ENCODE data around the gene TBC1D17. TPM values are rescaled to one million over a fixed set of nuclear protein-coding genes. Genes with fewer than 3 reads are reported as not detected.

Gene TBC1D17
- total and polyA plus RNA-seq, 2 of the 13 experiments (the other 11 are each of a cell fraction or from before 2014, with no cell fraction given), result 9.7 to 16.9 TPM

DNA sequence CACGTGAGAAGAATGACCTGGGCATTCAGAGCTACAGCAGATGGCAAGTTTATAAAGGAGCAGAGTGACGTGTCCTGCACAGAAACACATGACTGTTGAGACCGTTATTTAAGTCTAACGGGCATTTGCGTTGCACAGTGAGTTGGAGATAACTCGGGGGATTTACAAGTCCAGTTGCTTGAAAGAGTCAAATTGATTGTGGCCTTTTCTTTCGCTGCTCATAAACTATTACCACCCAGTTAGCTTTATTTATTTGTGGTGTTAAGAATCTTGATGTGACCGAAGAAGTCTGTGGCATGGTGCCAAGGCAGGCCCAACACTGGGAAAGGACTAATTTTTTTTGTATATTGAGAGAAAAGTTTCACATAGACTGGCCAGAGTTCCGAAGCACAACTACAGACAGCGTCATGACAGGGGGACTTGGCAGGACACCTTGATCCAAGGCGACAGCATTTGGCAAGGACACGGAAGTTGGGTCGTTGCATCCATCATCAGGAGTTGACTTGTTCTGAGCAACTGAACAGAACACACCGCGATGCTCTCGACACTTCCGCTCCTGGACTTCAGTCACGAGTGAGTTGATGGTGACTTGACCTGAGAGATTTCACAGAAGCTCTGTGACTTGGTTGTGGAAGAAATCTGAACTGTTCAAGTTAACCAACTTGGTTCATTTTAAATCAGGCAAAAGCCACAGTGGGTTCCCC lies 38.5 kb upstream of the TBC1D17 start:
- Histone ChIP-seq H3K4me2 (ENCODE audit: low read depth, low read length) (no peak overlapping the region), H3K4me3 (replicated peaks in 1 of 3; ENCODE audit: insufficient read depth in 1 of 3, low read depth in 2 of 3, low read length in 3 of 3) (no peak overlapping the region), H4K20me1 (ENCODE audit: insufficient read depth, low read length) (no peaks in the 10 kb centered on the region), H2AFZ (ENCODE audit: low read length) (no peak overlapping the region), H3K36me3 (replicated peaks in 1 of 2; ENCODE audit: control insufficient read depth in 1 of 2, insufficient read depth in 2 of 2, low read length in 2 of 2) (peaks cover 15 to 43% of the 10 kb centered on the region in 2 experiments; a peak in 4 of 5 replicates), H3K79me2 (ENCODE audit: insufficient read depth, low read length) (no peaks in the 10 kb centered on the region), H3K9me3 (ENCODE audit: low read length) (no peaks in the 10 kb centered on the region), H3K4me1 (ENCODE audit: insufficient read depth, low read length) (peaks cover 4% of the 10 kb centered on the region), H3K9ac (ENCODE audit: insufficient read depth, low read depth, low read length) (no peak overlapping the region), H3K27ac (ENCODE audit: extremely low read length, insufficient read depth, low read length) (no peak overlapping the region), H3K27me3 (ENCODE audit: control insufficient read depth in 1 of 2, insufficient read depth in 2 of 2, low read length in 2 of 2) (no peaks in the 10 kb centered on the region)
- DNase-seq (ENCODE audit: low spot score) (no peak), FAIRE-seq (no peak), ATAC-seq (no peak)
- WGBS (ENCODE audit: low lambda C conversion rate), result 98% methylated on average over 18 of the region's 18 CpGs
- ChIA-PET CTCF (ENCODE audit: low intra/inter-chr PET ratio, low total read pairs) (no interaction called here), POLR2A (no interaction called here)
- intact Hi-C loops (cut with micrococcal nuclease; ENCODE audit: unreplicated experiment) (no loop called here), in situ Hi-C loops (cut with HindIII; ENCODE audit: extremely low pct_ligation_motif_present, low pct_unique_long_range_greater_than_20kb) (no loop called here)
- TF ChIP-seq RXRB (CRISPR knock-in tag; IDR thresholded peaks at IDR 0.05; ENCODE audit: borderline replicate concordance), result no peak
- no peak for TF ChIP-seq ZFP36L2 (CRISPR knock-in tag; IDR thresholded peaks at IDR 0.05)
- TF ChIP-seq ZSCAN21 (CRISPR knock-in tag; IDR thresholded peaks at IDR 0.05; ENCODE audit: borderline replicate concordance), result no peak
- TF ChIP-seq NFE2L1 (CRISPR knock-in tag; IDR thresholded peaks at IDR 0.05; ENCODE audit: borderline replicate concordance), result no peak
- TSS peak; percentile 41 for BruUV-seq (replicated peaks)

DNA sequence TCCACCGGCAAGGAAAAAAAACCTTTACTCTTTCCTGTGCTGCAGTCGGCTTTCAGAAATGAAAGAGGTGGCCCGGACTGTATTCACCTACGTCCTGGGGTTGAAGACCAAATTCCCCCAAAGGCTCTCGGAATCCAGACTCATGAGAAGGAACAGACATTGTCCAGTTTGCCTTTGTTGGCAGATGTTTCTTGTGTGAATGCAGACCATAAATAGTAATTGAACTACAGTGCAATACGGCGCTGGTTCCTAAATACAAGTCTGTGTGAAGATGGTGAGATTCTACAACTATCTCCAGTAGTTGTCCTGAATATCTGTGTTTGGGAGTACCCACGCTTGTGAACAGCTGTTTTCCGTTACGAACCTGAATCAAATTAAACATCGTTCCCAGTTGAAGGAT lies 37.8 kb upstream of the TBC1D17 start:
- ATAC-seq, result no peak
- intact Hi-C loops (cut with micrococcal nuclease; ENCODE audit: unreplicated experiment) (no loop called here), in situ Hi-C loops (cut with HindIII; ENCODE audit: extremely low pct_ligation_motif_present, low pct_unique_long_range_greater_than_20kb) (no loop called here)
- Histone ChIP-seq H3K9ac (ENCODE audit: insufficient read depth, low read depth, low read length) (no peak overlapping the region), H2AFZ (ENCODE audit: low read length) (no peak overlapping the region), H3K27me3 (ENCODE audit: control insufficient read depth in 1 of 2, insufficient read depth in 2 of 2, low read length in 2 of 2) (no peaks in the 10 kb centered on the region), H3K4me1 (ENCODE audit: insufficient read depth, low read length) (peaks cover 10% of the 10 kb centered on the region), H3K27ac (ENCODE audit: extremely low read length, insufficient read depth, low read length) (no peak overlapping the region), H3K4me3 (replicated peaks in 1 of 3; ENCODE audit: insufficient read depth in 1 of 3, low read depth in 2 of 3, low read length in 3 of 3) (no peak overlapping the region), H3K36me3 (replicated peaks in 1 of 2; ENCODE audit: control insufficient read depth in 1 of 2, insufficient read depth in 2 of 2, low read length in 2 of 2) (peaks cover 15 to 36% of the 10 kb centered on the region in 2 experiments; a peak in 4 of 5 replicates), H3K79me2 (ENCODE audit: insufficient read depth, low read length) (no peaks in the 10 kb centered on the region), H4K20me1 (ENCODE audit: insufficient read depth, low read length) (no peaks in the 10 kb centered on the region), H3K4me2 (ENCODE audit: low read depth, low read length) (no peak overlapping the region), H3K9me3 (ENCODE audit: low read length) (no peaks in the 10 kb centered on the region)
- no peak for DNase-seq (ENCODE audit: low spot score)
- no peak for FAIRE-seq
- WGBS (ENCODE audit: low lambda C conversion rate), result 96% methylated on average over 11 of the region's 11 CpGs
- ChIA-PET CTCF (ENCODE audit: low intra/inter-chr PET ratio, low total read pairs) (no interaction called here), POLR2A (no interaction called here)
- no TSS peak for BruUV-seq (replicated peaks)
- TF ChIP-seq ZNF530 (CRISPR knock-in tag; IDR thresholded peaks at IDR 0.05; ENCODE audit: low read depth) (no peak), ZNF678 (CRISPR knock-in tag; IDR thresholded peaks at IDR 0.05) (no peak), ASH2L (IDR thresholded peaks at IDR 0.05; ENCODE audit: insufficient read length, low read depth, low read length) (no peak), CHCHD3 (CRISPR knock-in tag; IDR thresholded peaks at IDR 0.05) (no peak), ZNF616 (CRISPR knock-in tag; IDR thresholded peaks at IDR 0.05; ENCODE audit: low read depth) (no peak), CBX1 (IDR thresholded peaks at IDR 0.05; ENCODE audit: low read depth) (no peak), ZNF282 (IDR thresholded peaks at IDR 0.05; ENCODE audit: partially characterized antibody) (no peak), ZSCAN22 (CRISPR knock-in tag; IDR thresholded peaks at IDR 0.05) (no peak), SRF (IDR thresholded peaks at IDR 0.05; ENCODE audit: low read depth, low read length) (no peak)
- TF ChIP-seq, protein P1, sequence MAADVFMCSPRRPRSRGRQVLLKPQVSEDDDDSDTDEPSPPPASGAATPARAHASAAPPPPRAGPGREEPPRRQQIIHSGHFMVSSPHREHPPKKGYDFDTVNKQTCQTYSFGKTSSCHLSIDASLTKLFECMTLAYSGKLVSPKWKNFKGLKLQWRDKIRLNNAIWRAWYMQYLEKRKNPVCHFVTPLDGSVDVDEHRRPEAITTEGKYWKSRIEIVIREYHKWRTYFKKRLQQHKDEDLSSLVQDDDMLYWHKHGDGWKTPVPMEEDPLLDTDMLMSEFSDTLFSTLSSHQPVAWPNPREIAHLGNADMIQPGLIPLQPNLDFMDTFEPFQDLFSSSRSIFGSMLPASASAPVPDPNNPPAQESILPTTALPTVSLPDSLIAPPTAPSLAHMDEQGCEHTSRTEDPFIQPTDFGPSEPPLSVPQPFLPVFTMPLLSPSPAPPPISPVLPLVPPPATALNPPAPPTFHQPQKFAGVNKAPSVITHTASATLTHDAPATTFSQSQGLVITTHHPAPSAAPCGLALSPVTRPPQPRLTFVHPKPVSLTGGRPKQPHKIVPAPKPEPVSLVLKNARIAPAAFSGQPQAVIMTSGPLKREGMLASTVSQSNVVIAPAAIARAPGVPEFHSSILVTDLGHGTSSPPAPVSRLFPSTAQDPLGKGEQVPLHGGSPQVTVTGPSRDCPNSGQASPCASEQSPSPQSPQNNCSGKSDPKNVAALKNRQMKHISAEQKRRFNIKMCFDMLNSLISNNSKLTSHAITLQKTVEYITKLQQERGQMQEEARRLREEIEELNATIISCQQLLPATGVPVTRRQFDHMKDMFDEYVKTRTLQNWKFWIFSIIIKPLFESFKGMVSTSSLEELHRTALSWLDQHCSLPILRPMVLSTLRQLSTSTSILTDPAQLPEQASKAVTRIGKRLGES (CRISPR knock-in tag; IDR thresholded peaks at IDR 0.05; ENCODE audit: borderline replicate concordance), result no peak
- TF ChIP-seq, protein P2, sequence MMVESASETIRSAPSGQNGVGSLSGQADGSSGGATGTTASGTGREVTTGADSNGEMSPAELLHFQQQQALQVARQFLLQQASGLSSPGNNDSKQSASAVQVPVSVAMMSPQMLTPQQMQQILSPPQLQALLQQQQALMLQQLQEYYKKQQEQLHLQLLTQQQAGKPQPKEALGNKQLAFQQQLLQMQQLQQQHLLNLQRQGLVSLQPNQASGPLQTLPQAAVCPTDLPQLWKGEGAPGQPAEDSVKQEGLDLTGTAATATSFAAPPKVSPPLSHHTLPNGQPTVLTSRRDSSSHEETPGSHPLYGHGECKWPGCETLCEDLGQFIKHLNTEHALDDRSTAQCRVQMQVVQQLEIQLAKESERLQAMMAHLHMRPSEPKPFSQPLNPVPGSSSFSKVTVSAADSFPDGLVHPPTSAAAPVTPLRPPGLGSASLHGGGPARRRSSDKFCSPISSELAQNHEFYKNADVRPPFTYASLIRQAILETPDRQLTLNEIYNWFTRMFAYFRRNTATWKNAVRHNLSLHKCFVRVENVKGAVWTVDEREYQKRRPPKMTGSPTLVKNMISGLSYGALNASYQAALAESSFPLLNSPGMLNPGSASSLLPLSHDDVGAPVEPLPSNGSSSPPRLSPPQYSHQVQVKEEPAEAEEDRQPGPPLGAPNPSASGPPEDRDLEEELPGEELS (CRISPR knock-in tag; IDR thresholded peaks at IDR 0.05), result no peak
